Neuronal stem cell (in vitro differentiated cells): ENCODE data around the gene LMF1.

Source experiments
- DNase-seq: peaks from one replicate; pipeline ENCODE4 v3.0.0-alpha.2; 2013; ENCODE audit warnings: low spot score
- H2AFZ ChIP-seq: one replicate; pipeline ENCODE4 v1.6.1; 2013; ENCODE audit warnings: mild to moderate bottlenecking, low read length, inconsistent platforms
- H2AK5ac ChIP-seq: 2 replicates; pipeline ENCODE4 v1.6.1; 2013; ENCODE audit warnings: low read depth, mild to moderate bottlenecking, inconsistent platforms, low read length, moderate library complexity, mixed read lengths
- H2BK120ac ChIP-seq: 2 replicates; pipeline ENCODE4 v1.6.1; 2013; ENCODE audit warnings: low read depth, mild to moderate bottlenecking, inconsistent platforms, low read length, moderate library complexity, mixed read lengths
- H2BK12ac ChIP-seq: one replicate; pipeline ENCODE4 v1.6.1; 2013; ENCODE audit warnings: low read length, inconsistent platforms
- H2BK15ac ChIP-seq: 2 replicates; pipeline ENCODE4 v1.6.1; 2013; ENCODE audit warnings: mild to moderate bottlenecking, low read length, inconsistent platforms, mixed read lengths
- H2BK5ac ChIP-seq: one replicate; pipeline ENCODE4 v1.6.1; 2013; ENCODE audit warnings: inconsistent platforms, mild to moderate bottlenecking, low read length, moderate library complexity
- H3K14ac ChIP-seq: one replicate; pipeline ENCODE4 v1.6.1; 2013; ENCODE audit warnings: low read length, inconsistent platforms
- H3K18ac ChIP-seq: 2 replicates; pipeline ENCODE4 v1.6.1; 2013; ENCODE audit warnings: low read length, inconsistent platforms
- H3K23ac ChIP-seq: 2 replicates; pipeline ENCODE4 v1.6.1; 2013; ENCODE audit warnings: low read depth, mild to moderate bottlenecking, mixed read lengths, low read length, inconsistent platforms; ENCODE audit not compliant: poor library complexity
- H3K27ac ChIP-seq: replicated peaks from 3 replicates; pipeline ENCODE4 v1.5.1; 2013; ENCODE audit warnings: low read length, inconsistent platforms
- H3K27me3 ChIP-seq, 3 experiments: 2 replicates each; pipeline ENCODE4 v1.6.1; 2013; ENCODE audit warnings: low read length in 3 of 3, mild to moderate bottlenecking in 2 of 3, inconsistent platforms in 1 of 3, low read depth in 1 of 3, mixed read lengths in 1 of 3, moderate library complexity in 1 of 3; ENCODE audit not compliant: control insufficient read depth in 3 of 3, insufficient read depth in 3 of 3
- H3K36me3 ChIP-seq, 2 donors: replicated peaks in 1 of 2; 2 replicates each; pipeline ENCODE4 v1.6.1; 2013; ENCODE audit warnings: low read length in 2 of 2; ENCODE audit not compliant: control insufficient read depth in 2 of 2, insufficient read depth in 2 of 2
- H3K4ac ChIP-seq: 2 replicates; pipeline ENCODE4 v1.6.1; 2013; ENCODE audit warnings: inconsistent platforms, mild to moderate bottlenecking, low read length, moderate library complexity
- H3K4me1 ChIP-seq, 2 donors: 1 replicate in 1 of 2; 2 replicates in 1 of 2; pipeline ENCODE4 v1.6.1; 2013; ENCODE audit warnings: low read length in 2 of 2, low read depth in 1 of 2; ENCODE audit not compliant: control insufficient read depth in 2 of 2, insufficient read depth in 1 of 2
- H3K4me2 ChIP-seq: one replicate; pipeline ENCODE4 v1.6.1; 2013; ENCODE audit warnings: mild to moderate bottlenecking, low read length, inconsistent platforms; ENCODE audit not compliant: insufficient read depth, poor library complexity, severe bottlenecking
- H3K4me3 ChIP-seq, 2 donors: 2 replicates each; pipeline ENCODE4 v1.5.1; 2013; ENCODE audit warnings: low read length in 2 of 2, mild to moderate bottlenecking in 2 of 2, inconsistent platforms in 1 of 2, moderate library complexity in 1 of 2
- H3K79me1 ChIP-seq: one replicate; pipeline ENCODE4 v1.6.1; 2013; ENCODE audit warnings: low read depth, mild to moderate bottlenecking, inconsistent platforms, low read length, moderate library complexity
- H3K9ac ChIP-seq: one replicate; pipeline ENCODE4 v1.6.1; 2013; ENCODE audit warnings: mild to moderate bottlenecking, low read depth, low read length, inconsistent platforms; ENCODE audit not compliant: poor library complexity
- H3K9me3 ChIP-seq, 2 donors: replicated peaks in 1 of 2; 2 replicates each; pipeline versions ENCODE3 to v1.6.1; 2013; ENCODE audit warnings: low read length in 2 of 2, mild to moderate bottlenecking in 2 of 2, inconsistent platforms in 1 of 2, low read depth in 1 of 2, mixed read lengths in 1 of 2, moderate library complexity in 1 of 2; ENCODE audit not compliant: control insufficient read depth in 2 of 2, insufficient read depth in 1 of 2
- H4K8ac ChIP-seq: one replicate; pipeline ENCODE4 v1.6.1; 2013; ENCODE audit warnings: low read depth, mild to moderate bottlenecking, inconsistent platforms, low read length, moderate library complexity
- H4K91ac ChIP-seq: one replicate; pipeline ENCODE4 v1.6.1; 2013; ENCODE audit warnings: low read length, low read depth, mild to moderate bottlenecking, inconsistent platforms; ENCODE audit not compliant: poor library complexity
- WGBS, 2 donors: extraction: QIAGEN DNeasy Blood & Tissue Kit; methylation state at CpG; one replicate each; pipeline ENCODE4 v1.1.7; 2013; ENCODE audit warnings: missing lambda C conversion rate in 2 of 2, mixed read lengths in 1 of 2; ENCODE audit not compliant: insufficient read length in 2 of 2, insufficient replicate concordance in 1 of 2; ENCODE audit errors: extremely low coverage in 2 of 2; 5-methylcytosine and 5-hydroxymethylcytosine counted together

LMF1 gene

GRCh38 chr16:896261-897199 is 74.3 kb downstream of the LMF1 start:
- no peak overlapping the region for H2BK15ac ChIP-seq
- no peak overlapping the region for H3K4me2 ChIP-seq
- H3K9me3 ChIP-seq: no peaks in the 10 kb centered on the region
- no CpG with 5 or more reads among the region's 33 CpGs for WGBS, 2 donors
- H3K36me3 ChIP-seq: no peaks in the 10 kb centered on the region
- no peak overlapping the region for H2BK120ac ChIP-seq
- H3K14ac ChIP-seq: peak overlapping the region; percentile 56
- no peak overlapping the region for H3K18ac ChIP-seq
- no peak overlapping the region for H4K91ac ChIP-seq
- H3K27ac ChIP-seq: no peak overlapping the region
- no peak overlapping the region for H3K4ac ChIP-seq
- H3K79me1 ChIP-seq: peaks cover 3% of the 10 kb centered on the region
- H2BK12ac ChIP-seq: no peak overlapping the region
- H3K23ac ChIP-seq: no peak overlapping the region
- H4K8ac ChIP-seq: no peak overlapping the region
- no peak overlapping the region for H2AFZ ChIP-seq
- no peaks in the 10 kb centered on the region for H3K27me3 ChIP-seq
- no peak overlapping the region for H2BK5ac ChIP-seq
- DNase-seq: no peak
- H3K4me1 ChIP-seq: peaks cover 0 to 5% of the 10 kb centered on the region in 2 donors
- no peak overlapping the region for H3K4me3 ChIP-seq
- H3K9ac ChIP-seq: peak overlapping the region; percentile 60
- no peak overlapping the region for H2AK5ac ChIP-seq

- no CpG with 5 or more reads among the region's 24 CpGs for WGBS, 2 donors
- H2AK5ac ChIP-seq: no peak overlapping the region
- H3K9me3 ChIP-seq: no peaks in the 10 kb centered on the region
- peak overlapping the region; percentile 22 for H2BK12ac ChIP-seq
- no peak overlapping the region for H3K9ac ChIP-seq
- no peak overlapping the region for H4K91ac ChIP-seq
- no peak overlapping the region for H2AFZ ChIP-seq
- H3K79me1 ChIP-seq: peaks cover 3% of the 10 kb centered on the region
- peak overlapping the region; percentile 21 for H3K14ac ChIP-seq
- H2BK5ac ChIP-seq: no peak overlapping the region
- peak overlapping the region; percentile 37 for H2BK15ac ChIP-seq
- no peak overlapping the region for H3K23ac ChIP-seq
- DNase-seq: no peak
- no peaks in the 10 kb centered on the region for H3K27me3 ChIP-seq
- no peak overlapping the region for H3K4ac ChIP-seq
- H3K4me3 ChIP-seq: no peak overlapping the region
- no peaks in the 10 kb centered on the region for H3K36me3 ChIP-seq
- H3K18ac ChIP-seq: peak overlapping the region; percentile 64
- H4K8ac ChIP-seq: no peak overlapping the region
- no peak overlapping the region for H2BK120ac ChIP-seq
- no peak overlapping the region for H3K4me2 ChIP-seq
- peaks cover 2 to 7% of the 10 kb centered on the region in 2 donors for H3K4me1 ChIP-seq
- H3K27ac ChIP-seq: no peak overlapping the region
Observed at GRCh38 chr16:895371-895770, 75.4 kb downstream of the LMF1 start.

- no peaks in the 10 kb centered on the region for H3K27me3 ChIP-seq
- H3K9me3 ChIP-seq: no peaks in the 10 kb centered on the region
- H2BK120ac ChIP-seq: no peak overlapping the region
- peak overlapping the region; percentile 39 for H2BK5ac ChIP-seq
- H2AFZ ChIP-seq: no peak overlapping the region
- H2BK12ac ChIP-seq: peak overlapping the region; percentile 73
- H3K23ac ChIP-seq: no peak overlapping the region
- H3K4me3 ChIP-seq: no peak overlapping the region
- no peak overlapping the region for H4K8ac ChIP-seq
- peaks cover 3% of the 10 kb centered on the region for H3K79me1 ChIP-seq
- H3K4me1 ChIP-seq: peaks cover 3 to 9% of the 10 kb centered on the region in 2 donors
- peak overlapping the region; percentile 64 for H3K18ac ChIP-seq
- H4K91ac ChIP-seq: no peak overlapping the region
- H2BK15ac ChIP-seq: no peak overlapping the region
- peak overlapping the region; percentile 3 for H3K14ac ChIP-seq
- no CpG with 5 or more reads among the region's 24 CpGs for WGBS, 2 donors
- no peak overlapping the region for H2AK5ac ChIP-seq
- H3K4me2 ChIP-seq: no peak overlapping the region
- no peak overlapping the region for H3K27ac ChIP-seq
- no peaks in the 10 kb centered on the region for H3K36me3 ChIP-seq
- H3K4ac ChIP-seq: no peak overlapping the region
- DNase-seq: no peak
- H3K9ac ChIP-seq: no peak overlapping the region
Observed at GRCh38 chr16:894841-895240, 75.9 kb downstream of the LMF1 start.

GRCh38 chr16:894136-894535 is 76.6 kb downstream of the LMF1 start:
- Histone ChIP-seq H3K9ac (no peak overlapping the region), H4K91ac (peak overlapping the region; percentile 85), H3K4me3 (no peak overlapping the region), H2AK5ac (no peak overlapping the region), H3K23ac (peak overlapping the region; percentile 89), H3K9me3 (no peaks in the 10 kb centered on the region), H3K14ac (peak overlapping the region; percentile 100), H2BK120ac (no peak overlapping the region), H3K27me3 (no peaks in the 10 kb centered on the region), H2AFZ (no peak overlapping the region), H3K4me2 (no peak overlapping the region), H3K4me1 (peaks cover 3 to 9% of the 10 kb centered on the region in 2 donors), H3K36me3 (no peaks in the 10 kb centered on the region), H4K8ac (no peak overlapping the region), H3K79me1 (peaks cover 3% of the 10 kb centered on the region), H2BK12ac (peak overlapping the region; percentile 73), H2BK15ac (no peak overlapping the region), H3K18ac (peak overlapping the region; percentile 64), H3K27ac (no peak overlapping the region), H2BK5ac (peak overlapping the region; percentile 39), H3K4ac (peak overlapping the region; percentile 89)
- DNase-seq: no peak
- no CpG with 5 or more reads among the region's 27 CpGs for WGBS, 2 donors
